Kasumi-1 (cell line): ENCODE results near the gene RSRC2.
"Not testable (repeated sequence)": the region's sequence is repeated elsewhere in the genome, so short reads cannot be mapped to it uniquely, and the experiment has no call there.

Experiments
- DNase-seq, 2 experiments: peaks; one replicate each; lab custom pipeline; 2025; lab: John Stamatoyannopoulos, UW

RSRC2 gene

DNA sequence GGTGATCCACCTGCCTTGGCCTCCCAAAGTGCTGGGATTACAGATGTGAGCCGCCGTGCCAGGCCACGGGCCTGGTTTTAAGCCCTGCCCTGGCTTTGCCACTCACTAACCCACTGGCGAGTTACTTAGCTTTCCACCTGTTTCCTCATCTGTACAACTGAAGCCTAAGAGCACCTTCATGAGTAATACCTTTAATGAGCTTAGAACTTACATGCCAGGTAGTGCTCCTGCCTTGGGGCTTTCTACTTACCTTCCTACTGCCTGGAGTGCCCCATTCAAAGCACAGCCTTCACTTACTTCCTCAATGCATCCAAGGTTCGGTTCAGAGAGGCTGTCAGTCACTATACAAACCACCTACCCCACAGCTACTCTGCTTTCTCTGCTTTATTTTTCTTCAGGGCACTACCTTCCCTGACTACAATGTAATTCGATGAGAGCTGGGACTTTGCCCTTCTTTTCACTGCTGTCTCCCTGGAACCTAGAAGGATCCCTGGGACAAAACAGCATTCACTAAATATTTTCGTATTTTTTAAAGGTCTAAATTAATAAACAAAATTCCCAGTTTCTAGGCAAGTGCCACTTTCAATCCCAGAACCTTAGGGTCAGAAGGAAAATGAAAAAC, 39.8 kb downstream of the RSRC2 start:
- DNase-seq, result no peak

DNA sequence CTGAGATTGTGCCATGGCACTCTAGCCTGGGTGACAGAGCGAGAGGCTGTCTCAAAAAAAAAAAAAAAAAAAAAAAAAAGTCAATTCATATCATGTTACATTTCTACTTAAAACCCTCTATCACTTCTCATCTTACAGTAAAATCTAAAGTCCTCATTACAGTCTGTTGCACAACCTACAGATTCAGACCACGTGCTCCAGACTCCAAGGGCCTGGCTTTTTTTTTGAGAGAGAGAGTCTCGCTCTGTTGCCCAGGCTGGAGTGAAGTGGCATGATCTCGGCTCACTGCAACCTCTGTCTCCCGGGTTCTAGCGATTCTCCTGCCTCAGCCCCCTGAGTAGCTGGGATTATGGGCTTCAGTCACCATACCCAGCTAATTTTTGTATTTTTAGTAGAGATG, 40.4 kb downstream of the RSRC2 start:
- DNase-seq, result not testable (repeated sequence)

DNA sequence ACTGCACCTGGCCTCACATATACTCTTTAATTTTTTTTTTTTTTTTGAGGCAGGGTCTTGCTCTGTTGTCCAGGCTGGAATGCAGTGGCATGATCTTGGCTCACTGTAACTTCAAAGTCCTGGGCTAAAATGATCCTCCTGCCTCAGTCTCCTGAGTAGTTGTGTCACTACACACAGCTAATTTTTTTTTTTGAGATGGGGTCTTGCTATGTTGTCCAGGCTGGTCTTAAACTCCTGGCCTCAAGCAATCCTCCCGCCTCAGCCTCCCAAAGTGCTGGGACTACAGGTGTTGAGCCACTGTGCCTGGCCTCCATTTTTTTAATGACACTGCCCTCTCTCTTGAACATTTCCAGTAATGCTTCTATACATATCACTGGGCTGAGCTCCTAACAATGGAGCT, 42.4 kb downstream of the RSRC2 start:
- not testable (repeated sequence) for DNase-seq

DNA sequence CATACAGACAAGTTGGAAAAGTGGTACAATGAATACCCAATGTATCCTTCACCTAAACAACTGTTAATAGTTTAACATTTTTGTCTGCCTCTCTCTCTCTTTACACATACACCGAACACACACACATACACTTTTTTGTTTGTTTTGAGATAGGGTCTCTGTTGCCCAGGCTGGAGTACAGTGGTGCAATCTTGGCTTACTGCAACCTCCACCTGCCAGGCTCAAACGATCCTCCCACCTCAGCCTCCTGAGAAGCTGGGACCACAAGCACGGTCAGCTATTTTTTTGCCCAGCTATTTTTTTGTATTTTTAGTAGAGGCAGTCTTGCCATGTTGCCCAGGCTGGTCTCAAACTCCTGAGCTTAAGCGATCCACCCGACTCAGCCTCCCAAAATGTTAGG, 42.8 kb downstream of the RSRC2 start:
- no peak for DNase-seq

DNA sequence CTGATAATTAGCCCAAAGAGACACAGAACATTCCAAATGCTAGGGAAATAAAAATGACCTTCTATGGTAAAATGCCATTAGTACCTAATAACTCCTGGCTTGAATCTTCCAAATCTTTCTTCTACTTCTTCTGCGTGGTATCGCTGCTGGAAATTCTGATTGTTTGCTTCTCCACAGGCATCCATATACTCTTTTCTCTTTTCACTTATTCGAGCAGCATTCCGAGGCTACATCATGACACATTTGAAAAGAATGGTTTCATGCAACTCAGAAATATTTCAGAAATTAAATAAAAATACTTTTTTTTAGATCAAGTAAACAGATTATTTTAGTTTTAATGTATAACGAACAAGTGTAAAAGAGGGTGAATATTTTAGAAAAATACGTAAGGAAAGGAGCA, 44.9 kb downstream of the RSRC2 start:
- DNase-seq, result no peak

DNA sequence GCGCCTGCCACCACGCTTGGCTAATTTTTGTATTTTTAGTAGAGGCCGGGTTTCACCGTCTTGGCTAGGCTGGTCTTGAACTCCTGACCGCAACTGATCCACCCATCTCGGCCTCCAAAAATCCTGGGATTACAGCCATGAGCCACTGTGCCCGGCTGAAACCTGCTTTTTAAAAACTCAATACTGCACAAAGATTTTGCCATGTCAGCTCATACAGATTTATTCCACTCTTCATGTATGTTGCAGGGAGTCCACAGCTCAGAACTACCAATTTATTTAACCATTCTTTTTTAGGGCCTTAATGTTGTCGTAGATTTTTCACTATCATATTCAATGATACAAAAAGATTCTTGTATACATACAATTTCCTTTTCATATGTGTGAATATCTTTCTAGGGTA, 46.0 kb downstream of the RSRC2 start:
- DNase-seq, result no peak

DNA sequence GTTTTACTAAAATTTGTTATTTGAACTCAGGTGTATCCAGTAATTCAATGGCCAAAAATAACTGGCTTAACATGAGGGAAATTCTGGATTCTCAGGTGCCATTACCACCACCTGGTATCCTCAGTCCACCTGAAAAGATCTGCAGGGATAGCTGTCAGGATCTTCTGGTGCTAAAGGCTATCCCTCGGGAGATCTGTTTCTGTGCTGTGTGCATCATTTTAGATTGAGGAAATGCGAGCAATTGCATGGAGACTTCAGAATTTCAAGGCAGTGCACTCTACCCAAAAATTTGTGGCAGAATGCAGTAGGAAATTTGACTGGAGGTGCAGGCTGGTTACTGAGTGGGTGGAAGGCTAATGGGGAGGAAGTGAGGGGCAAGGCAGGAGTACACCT, 52.4 kb downstream of the RSRC2 start:
- no peak for DNase-seq

DNA sequence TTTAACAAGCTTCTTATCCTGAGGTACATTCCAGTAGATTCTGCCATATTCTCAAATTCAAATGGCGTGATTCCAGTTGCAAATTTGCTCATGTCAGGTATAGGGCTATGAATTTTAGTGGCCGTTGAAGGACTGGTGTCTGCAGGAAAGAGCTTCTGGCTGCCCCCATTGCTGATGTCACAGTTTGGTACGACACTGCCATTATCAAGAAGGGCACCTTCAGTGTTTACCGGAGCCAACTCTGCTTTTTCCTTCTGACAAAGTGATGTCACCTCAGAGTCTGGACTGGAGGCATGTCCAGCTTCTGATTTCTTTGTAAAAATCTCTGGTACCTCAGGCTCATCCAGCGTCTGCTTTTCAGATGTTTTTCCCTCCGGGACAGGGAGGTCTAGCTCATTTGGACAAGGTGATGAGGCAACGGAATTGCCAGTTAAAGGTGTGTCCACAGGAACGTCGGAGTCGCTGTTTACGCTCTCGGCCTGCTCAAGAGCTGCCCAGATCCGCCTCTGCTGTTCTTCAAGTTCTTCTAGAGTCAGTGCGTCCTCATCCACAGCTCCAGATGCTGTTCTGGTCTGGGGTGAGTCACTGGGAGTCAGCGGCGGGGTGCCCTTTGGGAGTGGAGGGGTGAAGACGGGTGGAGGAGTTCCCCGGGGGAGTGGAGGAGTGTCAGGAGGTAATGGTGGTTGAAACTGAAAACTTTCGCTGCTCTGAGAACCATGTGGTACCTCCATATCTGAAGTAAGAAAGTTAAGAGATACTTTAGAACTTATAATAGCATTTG, 53.0 kb downstream of the RSRC2 start:
- no peak for DNase-seq

DNA sequence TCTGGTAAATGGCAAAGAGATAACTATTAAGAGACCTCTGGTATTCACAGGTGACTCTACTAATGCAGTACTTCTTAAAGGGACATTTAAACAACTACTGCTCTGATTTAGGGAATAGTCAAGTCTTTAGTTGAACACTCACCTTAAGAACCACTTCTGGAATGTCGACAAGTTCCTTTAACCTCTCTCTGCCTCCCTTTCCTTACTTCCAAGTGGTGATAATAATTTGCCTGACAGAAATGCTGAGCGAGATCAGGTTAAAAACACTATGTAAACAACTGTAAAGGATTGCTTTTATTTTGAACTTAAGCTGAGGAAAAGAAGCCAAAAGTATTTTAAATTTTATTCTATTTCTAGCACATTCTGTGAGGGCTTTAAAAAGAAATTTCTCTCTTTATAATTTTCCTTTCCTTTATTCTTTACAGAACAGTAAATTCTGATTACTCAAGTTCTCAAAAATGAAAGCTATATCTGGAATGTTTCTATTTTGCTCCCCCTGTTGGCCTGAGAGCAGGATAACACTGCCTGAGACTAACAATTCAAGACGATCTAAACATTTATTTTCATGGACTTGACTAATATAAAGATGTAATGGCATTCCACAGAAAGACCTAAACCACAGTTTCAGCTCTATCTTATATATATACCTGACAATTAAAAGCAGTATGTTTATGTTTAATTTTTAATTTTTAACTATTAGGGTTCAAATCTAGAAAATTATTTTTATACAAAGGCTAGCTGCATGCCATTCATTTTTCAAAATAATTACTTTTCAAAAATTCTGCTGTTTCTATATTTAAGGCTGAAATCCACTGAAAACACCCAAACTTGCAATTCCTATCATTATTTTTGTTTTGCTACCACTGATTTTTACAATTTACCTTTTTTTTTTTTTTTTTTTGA, 55.2 kb downstream of the RSRC2 start:
- peak; percentile 77 to 81 for DNase-seq

DNA sequence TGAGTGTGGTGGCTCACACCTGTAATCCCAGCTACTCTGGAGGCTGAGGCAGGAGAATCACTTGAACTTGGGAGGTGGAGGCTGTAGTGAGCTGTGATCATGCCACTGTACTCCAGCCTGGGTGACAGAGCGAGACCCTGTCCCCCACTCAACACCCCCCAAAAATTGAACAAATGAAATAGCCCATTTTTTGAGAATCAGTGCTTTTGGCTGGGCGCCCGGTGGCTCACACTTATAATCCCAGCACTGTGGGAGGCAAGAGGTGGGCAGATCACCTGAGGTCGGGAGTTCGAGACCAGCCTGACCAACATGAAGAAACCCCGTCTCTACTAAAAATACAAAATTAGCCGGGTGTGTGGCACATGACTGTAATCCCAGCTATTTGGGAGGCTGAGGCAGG, 56.2 kb downstream of the RSRC2 start:
- not testable (repeated sequence) for DNase-seq

DNA sequence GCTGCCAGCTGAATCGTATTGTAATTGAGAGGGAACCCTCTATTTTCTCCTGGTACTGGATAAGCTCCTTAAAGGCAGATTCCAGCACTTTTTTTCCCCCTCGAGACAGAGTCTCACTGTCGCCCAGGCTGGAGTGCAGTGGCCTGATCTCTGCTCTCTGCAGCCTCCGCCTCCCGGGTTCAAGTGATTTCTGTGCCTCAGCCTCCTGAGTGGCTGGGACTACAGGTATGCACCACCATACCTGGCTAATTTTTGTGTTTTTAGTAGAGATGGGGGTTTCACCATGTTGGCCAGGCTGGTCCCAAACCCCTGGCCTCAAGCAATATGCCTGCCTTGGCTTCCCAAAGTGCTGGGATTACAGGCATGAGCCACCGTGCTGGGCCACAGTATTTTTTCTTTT, 56.9 kb downstream of the RSRC2 start:
- not testable (repeated sequence) for DNase-seq

DNA sequence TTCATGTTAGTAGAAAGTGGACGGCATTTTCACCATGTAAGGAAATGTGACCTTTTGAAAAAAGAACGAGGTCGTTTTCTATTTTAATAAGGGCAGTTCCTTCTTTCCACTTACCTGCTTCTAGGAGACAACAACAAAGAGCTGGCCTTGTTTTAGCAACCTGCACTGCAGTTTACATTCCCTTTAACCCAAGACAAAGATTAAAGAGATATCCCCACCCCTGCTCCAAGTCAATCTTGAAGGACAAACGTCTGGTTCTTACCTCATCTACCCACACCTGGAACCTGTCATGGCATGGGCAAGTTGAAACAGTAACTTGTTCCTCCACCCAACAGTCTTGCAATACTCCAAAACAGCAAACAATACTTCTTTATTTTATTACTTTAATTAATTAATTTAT, 58.8 kb downstream of the RSRC2 start:
- DNase-seq, result no peak

DNA sequence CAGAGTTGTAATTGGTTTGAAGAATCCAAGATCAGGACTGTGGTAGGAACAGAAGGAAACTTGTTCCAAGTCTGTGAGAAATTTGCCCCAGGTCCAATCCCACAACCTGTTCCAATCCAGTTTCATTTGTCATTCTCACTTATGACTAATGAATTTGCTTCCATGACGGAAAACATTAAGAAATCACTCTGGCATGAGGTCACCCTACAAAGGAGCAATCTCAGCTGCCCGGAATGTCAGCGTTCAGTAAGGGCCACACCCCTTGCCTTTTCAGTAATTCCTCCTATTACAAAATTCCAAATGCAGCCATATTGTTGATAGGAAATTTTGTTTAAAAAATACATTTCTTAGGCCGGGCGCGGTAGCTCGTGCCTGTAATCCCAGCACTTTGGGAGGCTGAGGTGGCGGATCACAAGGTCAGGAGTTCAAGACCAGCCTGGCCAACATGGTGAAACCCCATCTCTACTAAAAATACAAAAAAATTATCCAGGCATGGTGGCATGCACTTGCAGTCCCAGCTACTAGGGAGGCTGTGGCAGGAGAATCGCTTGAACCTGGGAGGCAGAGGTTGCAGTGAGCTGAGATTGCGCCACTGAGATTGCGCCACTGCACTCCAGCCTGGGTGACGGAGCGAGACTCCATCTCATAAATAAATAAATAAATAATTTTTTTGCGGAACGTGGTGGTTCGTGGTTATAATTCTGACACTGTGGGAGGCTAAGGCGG, 62.3 kb downstream of the RSRC2 start:
- DNase-seq, result not testable (repeated sequence)

DNA sequence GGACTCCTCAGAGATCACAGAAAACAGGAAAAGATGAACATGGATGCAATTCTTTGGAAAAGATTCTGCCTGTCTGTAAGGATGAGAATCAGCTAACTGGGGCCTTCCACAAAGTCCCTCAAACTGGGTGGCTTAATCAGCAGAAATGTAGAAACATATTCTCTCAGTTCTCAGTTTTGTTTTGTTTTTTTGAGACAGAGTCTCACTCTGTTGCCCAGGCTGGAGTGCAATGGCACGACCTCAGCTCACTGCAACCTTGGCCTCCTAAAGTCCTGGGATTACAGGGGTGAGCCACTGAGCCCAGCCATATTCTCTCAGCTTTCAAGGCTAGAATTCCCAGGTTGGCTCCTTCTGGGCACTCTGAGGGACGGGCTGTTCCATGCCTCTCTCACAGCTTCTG, 66.1 kb downstream of the RSRC2 start:
- no peak for DNase-seq

DNA sequence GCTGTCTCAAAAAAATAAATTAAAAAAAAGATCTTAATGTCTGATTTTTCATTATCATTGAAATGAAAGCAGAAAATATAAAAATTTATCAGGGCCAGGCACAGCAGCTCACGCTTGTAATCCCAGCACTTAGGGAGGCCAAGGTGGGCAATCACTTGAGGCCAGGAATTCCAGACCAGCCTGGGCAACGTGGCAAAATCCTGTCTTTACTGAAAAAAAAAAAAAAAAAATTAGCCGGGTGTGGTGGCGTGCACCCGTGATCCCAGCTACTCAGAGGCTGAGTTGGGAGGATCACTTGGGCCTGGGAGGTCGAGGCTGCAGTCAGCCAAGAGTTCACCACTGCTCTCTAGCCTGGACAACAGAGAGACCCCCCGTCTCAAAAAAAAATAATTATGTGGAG, 66.7 kb downstream of the RSRC2 start:
- DNase-seq, result no peak

DNA sequence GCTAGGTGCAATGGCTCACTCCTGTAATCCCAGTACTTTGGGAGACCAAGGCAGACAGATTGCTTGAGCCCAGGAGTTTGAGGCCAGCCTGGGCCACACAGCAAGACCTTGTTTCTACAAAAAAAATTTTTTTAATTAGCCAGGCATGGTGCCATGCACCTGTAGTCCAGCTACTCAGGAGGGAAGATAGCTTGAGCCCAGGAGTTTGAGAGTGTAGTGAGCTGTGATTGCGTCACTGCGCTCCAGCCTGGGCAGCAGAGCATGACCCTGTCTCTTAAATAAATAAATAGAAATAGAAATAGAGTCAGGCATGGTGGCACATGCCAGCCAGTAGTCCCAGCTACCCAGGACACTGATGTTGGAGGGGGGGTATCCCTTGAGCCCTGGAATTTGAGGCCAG, 67.5 kb downstream of the RSRC2 start:
- no peak for DNase-seq

DNA sequence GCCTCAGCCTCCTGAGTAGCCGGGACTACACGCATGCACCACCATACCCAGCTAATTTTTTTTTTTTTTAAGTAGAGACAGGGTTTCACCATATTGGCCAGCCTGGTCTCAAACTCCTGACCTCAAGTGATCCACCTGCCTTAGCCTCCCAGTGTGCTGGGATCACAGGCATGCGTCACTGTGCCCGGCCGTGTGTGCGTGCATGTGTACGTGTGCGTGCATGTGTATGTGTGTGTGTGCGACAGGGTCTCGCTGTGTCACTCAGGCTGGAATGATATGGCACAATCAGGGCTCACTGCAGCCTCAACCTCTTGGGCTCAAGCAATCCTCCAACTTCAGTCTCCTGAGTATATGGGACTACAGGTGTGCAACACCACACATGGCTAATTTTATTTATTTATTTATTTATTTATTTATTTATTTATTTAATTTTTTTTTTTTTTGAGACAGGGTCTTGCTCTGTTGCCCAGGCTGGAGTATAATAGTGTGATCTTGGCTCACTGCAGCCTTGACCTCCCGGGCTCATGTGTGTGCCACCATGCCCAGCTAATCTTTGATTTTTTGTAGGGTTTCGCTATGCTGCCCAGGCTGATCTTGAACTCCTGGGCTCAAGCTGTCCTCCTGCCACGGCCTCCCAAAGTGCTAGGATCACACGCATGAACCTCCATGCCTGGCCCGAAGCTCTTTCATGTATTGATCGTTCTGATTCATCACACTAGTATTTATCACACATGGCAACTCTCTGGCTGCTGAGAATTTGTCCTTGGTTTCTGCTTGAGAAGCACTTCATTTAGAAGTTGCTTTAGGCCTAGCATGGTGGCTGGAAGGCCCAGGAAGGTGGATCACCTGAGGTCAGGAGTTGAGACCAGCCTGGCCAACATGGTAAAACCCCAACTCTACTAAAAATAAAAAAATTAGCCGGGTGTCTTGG, 68.4 kb downstream of the RSRC2 start:
- no peak for DNase-seq

DNA sequence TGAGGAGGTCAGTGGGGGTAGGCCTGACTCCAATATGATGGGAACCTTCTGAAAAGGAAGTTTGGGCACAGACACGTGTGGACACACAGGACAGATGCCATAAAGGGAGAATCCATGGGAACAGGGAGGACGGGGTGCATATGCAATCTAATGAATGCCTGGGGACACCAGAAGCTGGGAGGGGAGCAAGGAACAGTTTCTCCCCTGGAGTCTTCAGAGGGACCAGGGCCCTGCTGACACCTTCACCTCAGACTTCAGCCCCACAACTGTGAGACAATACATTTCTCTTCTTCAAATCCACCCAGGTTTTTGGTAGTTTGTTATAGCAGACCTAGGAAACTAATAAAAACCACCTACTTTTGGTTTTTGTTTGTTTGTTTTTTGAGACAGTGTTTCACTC, 69.1 kb downstream of the RSRC2 start:
- DNase-seq, result no peak

DNA sequence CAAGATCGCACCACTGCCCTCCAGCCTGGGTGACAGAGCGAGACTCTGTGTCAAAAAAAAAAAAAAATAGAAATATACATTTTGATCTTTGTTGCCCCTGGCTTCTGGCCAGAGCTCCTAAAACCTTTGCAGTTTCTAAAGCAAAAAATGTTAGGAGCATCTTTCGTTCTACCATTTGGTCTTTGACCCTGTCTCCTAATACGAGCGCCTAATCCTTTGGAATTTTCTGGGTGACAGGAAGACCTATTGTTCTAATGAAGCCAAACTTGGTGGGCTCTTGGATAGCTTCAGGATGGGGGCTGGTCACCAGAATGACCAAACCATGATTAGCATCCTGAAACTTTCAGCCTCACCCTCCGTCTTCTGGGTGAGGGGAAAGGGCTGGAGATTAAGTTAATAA, 72.0 kb downstream of the RSRC2 start:
- DNase-seq, result no peak

DNA sequence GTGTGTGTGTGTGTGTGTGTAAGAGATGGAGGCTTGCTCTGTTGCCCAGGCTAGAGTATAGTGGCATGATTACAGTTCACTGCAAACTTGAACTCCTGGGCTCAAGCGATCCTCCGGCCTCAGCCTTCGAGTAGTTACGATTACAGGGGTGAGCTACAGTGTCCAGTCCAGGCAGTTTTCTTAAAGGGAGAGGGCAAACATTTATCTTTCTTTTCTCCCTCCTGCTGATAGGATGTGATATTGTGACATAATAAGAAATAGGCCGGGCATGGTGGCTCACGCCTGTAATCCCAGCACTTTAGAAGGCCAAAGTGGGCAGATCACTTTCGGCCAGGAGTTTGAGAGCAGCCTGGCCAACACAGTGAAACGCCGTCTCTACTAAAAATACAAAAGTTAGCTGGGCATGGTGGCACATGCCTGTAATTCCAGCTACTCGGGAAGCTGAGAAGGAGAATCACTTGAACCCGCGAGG, 72.5 kb downstream of the RSRC2 start:
- DNase-seq, result no peak
